Left forelimb (tissue), 1 donor: Measurements from ENCODE around the gene ANKRD53.
A peak's percentile ranks its signal among the peaks of the same experiment; 100 is the strongest.

Source experiments
- DNase-seq: peaks from one replicate; pipeline ENCODE4 v3.0.0-alpha.2; 2018; ENCODE audit warnings: low spot score

Gene ANKRD53

GRCh38 chr2:70978341-70979179, at the start of gene ANKRD53:
Gene ANKRD53, plus strand, starts transcription at chr2:70978630. Its CDS starts 16 bp downstream, at chr2:70978646.
- peak; percentile 78 for DNase-seq

GRCh38 chr2:70930371-70931329, 47.8 kb upstream of the ANKRD53 start:
- DNase-seq, result no peak

- DNase-seq, result no peak
Observed at GRCh38 chr2:70931376-70932000, 46.9 kb upstream of the ANKRD53 start.

- DNase-seq, result no peak
Observed at GRCh38 chr2:70932631-70933230, 45.7 kb upstream of the ANKRD53 start.

- no peak for DNase-seq
Observed at GRCh38 chr2:70934981-70935380, 43.4 kb upstream of the ANKRD53 start.

- no peak for DNase-seq
Observed at GRCh38 chr2:70935468-70936164, 42.8 kb upstream of the ANKRD53 start, which contains the start of gene ATP6V1B1. Gene ATP6V1B1, plus strand, starts transcription at chr2:70935900. Its CDS starts 55 bp downstream, at chr2:70935955.

GRCh38 chr2:70936165-70936978, 42.1 kb upstream of the ANKRD53 start:
- DNase-seq, result peak; percentile 42

GRCh38 chr2:70936979-70937811, 41.2 kb upstream of the ANKRD53 start:
- peak; percentile 8 for DNase-seq

GRCh38 chr2:70937866-70938585, 40.4 kb upstream of the ANKRD53 start:
- DNase-seq, result peak; percentile 60

- peak; percentile 61 for DNase-seq
Observed at GRCh38 chr2:70938586-70938950, 39.9 kb upstream of the ANKRD53 start.

GRCh38 chr2:70939001-70939838, 39.2 kb upstream of the ANKRD53 start:
- DNase-seq, result peak; percentile 55

GRCh38 chr2:70939839-70940580, 38.4 kb upstream of the ANKRD53 start:
- DNase-seq, result peak; percentile 26

- peak; percentile 9 for DNase-seq
Observed at GRCh38 chr2:70941186-70941585, 37.2 kb upstream of the ANKRD53 start.

GRCh38 chr2:70941701-70942100, 36.7 kb upstream of the ANKRD53 start:
- peak; percentile 44 for DNase-seq

GRCh38 chr2:70942396-70943204, 35.8 kb upstream of the ANKRD53 start:
- peak; percentile 62 for DNase-seq
